Stomach (tissue), 4 donors: ENCODE results near the gene KRTAP16-1.

Source experiments
- CTCF ChIP-seq, 7 experiments: fragments of 450-650 bp in 4 of 7; fragments of 200-600 bp in 3 of 7; sonication (generic) in 3 of 7; IDR thresholded peaks; one replicate each; pipeline ENCODE4 v1.5.1; 2016 to 2019; ENCODE audit warnings: antibody characterized with exemption in 7 of 7, control low read depth in 2 of 7, mild to moderate bottlenecking in 1 of 7
- EP300 ChIP-seq: sonication (generic); formaldehyde crosslinking; IDR thresholded peaks from one replicate; pipeline ENCODE4 v1.6.1; 2017; ENCODE audit warnings: antibody characterized with exemption
- POLR2A ChIP-seq, 4 donors: fragments of 450-650 bp; IDR thresholded peaks; one replicate each; pipeline ENCODE4 v1.6.1; 2016; ENCODE audit warnings: antibody characterized with exemption in 4 of 4, control low read depth in 2 of 4, mild to moderate bottlenecking in 1 of 4, moderate library complexity in 1 of 4
- POLR2AphosphoS5 ChIP-seq, 3 donors: sonication (generic); formaldehyde crosslinking; IDR thresholded peaks; one replicate each; pipeline ENCODE4 v1.6.1; 2016; ENCODE audit warnings: antibody characterized with exemption in 3 of 3

- no peak for TF ChIP-seq POLR2A (IDR thresholded peaks at IDR 0.05)
- no peak for TF ChIP-seq CTCF (IDR thresholded peaks at IDR 0.05)
- TF ChIP-seq EP300 = no peak
- TF ChIP-seq POLR2AphosphoS5 (IDR thresholded peaks at IDR 0.05) = no peak
These were observed 36.9 kb upstream of the KRTAP16-1 start for GRCh38 chr17:41345992-41346391.
